Measurements from ENCODE around the gene MYBL2.

The MYBL2 gene

GRCh38 chr20:43670423-43670822, 3.5 kb downstream of the MYBL2 start:
- TF ChIP-seq ZNF596 (tag by site-specific recombination; IDR thresholded peaks at IDR 0.05) (no peak), ELK4 (IDR thresholded peaks at IDR 0.05; ENCODE audit: borderline replicate concordance, low read depth, low read length) (no peak), ZNF513 (tag by site-specific recombination; IDR thresholded peaks at IDR 0.05) (no peak), ZNF121 (tag by site-specific recombination; IDR thresholded peaks at IDR 0.05) (no peak), ZNF571 (tag by site-specific recombination; IDR thresholded peaks at IDR 0.05) (no peak), YY2 (tag by site-specific recombination; IDR thresholded peaks at IDR 0.05) (no peak), ZNF404 (tag by site-specific recombination; IDR thresholded peaks at IDR 0.05) (no peak), ZNF18 (tag by site-specific recombination; IDR thresholded peaks at IDR 0.05) (no peak), ZNF626 (tag by site-specific recombination; IDR thresholded peaks at IDR 0.05) (no peak), GLI2 (tag by site-specific recombination; IDR thresholded peaks at IDR 0.05; ENCODE audit: borderline replicate concordance, low read depth) (no peak), ZNF449 (tag by site-specific recombination; IDR thresholded peaks at IDR 0.05) (no peak), ZNF114 (tag by site-specific recombination; IDR thresholded peaks at IDR 0.05) (no peak)
- Histone ChIP-seq H3K4me1 (ENCODE audit: control insufficient read depth, insufficient read depth, low read length) (no peaks in the 10 kb centered on the region), H3K4me3 (ENCODE audit: low read depth, low read length) (no peak overlapping the region), H3K27ac (ENCODE audit: extremely low read depth, low read depth, low read length) (no peak overlapping the region), H3K36me3 (ENCODE audit: control insufficient read depth in 2 of 2, insufficient read depth in 1 of 2, low read length in 2 of 2) (peaks cover 27 to 55% of the 10 kb centered on the region in 2 experiments; a peak in 2 of 3 replicates), H3K9me3 (ENCODE audit: control insufficient read depth, insufficient read depth, low read depth, low read length) (no peaks in the 10 kb centered on the region)
- CTCF ChIA-PET, result interaction anchor here (0.8 kb wide), 1 partner anchor 10 kb away, joined by 3 read pairs; no protein-coding TSS in a partner anchor
- POLR2A ChIA-PET, result no interaction called here

- CTCF ChIA-PET, result no interaction called here
- Histone ChIP-seq H3K4me3 (ENCODE audit: low read depth, low read length) (no peak overlapping the region), H3K9me3 (ENCODE audit: control insufficient read depth, insufficient read depth, low read depth, low read length) (no peaks in the 10 kb centered on the region), H3K36me3 (ENCODE audit: control insufficient read depth in 2 of 2, insufficient read depth in 1 of 2, low read length in 2 of 2) (peaks cover 44 to 76% of the 10 kb centered on the region in 2 experiments; a peak in 2 of 3 replicates), H3K27ac (ENCODE audit: extremely low read depth, low read depth, low read length) (no peak overlapping the region), H3K4me1 (ENCODE audit: control insufficient read depth, insufficient read depth, low read length) (no peaks in the 10 kb centered on the region)
- no peak for TF ChIP-seq ZNF221 (tag by site-specific recombination; IDR thresholded peaks at IDR 0.05; ENCODE audit: borderline replicate concordance)
- TF ChIP-seq SCRT2 (tag by site-specific recombination; IDR thresholded peaks at IDR 0.05), result peak; percentile 92
- TF ChIP-seq SCRT1 (tag by site-specific recombination; IDR thresholded peaks at IDR 0.05; ENCODE audit: borderline replicate concordance), result peak; percentile 51
- POLR2A ChIA-PET, result no interaction called here
These were observed 9.5 kb downstream of the MYBL2 start for GRCh38 chr20:43676368-43676767.

- TF ChIP-seq ZNF157 (tag by site-specific recombination; IDR thresholded peaks at IDR 0.05) (no peak), YY2 (tag by site-specific recombination; IDR thresholded peaks at IDR 0.05) (no peak)
- H3K27ac ChIP-seq (ENCODE audit: extremely low read depth, low read depth, low read length), result no peak overlapping the region
- no peaks in the 10 kb centered on the region for H3K9me3 ChIP-seq (ENCODE audit: control insufficient read depth, insufficient read depth, low read depth, low read length)
- ChIA-PET CTCF (interaction anchor here (0.6 to 1.4 kb wide), 2 partner anchors 143 to 165 kb away, joined by 3 read pairs; no protein-coding TSS in a partner anchor), POLR2A (interaction anchor here (0.6 to 0.8 kb wide), 2 partner anchors 13 to 21 kb away, joined by 3 to 4 read pairs; no protein-coding TSS in a partner anchor)
- no peaks in the 10 kb centered on the region for H3K4me1 ChIP-seq (ENCODE audit: control insufficient read depth, insufficient read depth, low read length)
- H3K36me3 ChIP-seq (ENCODE audit: control insufficient read depth in 2 of 2, insufficient read depth in 1 of 2, low read length in 2 of 2), result peaks cover 30 to 67% of the 10 kb centered on the region in 2 experiments; a peak in 2 of 3 replicates
- no peak overlapping the region for H3K4me3 ChIP-seq (ENCODE audit: low read depth, low read length)
These were observed 14.1 kb downstream of the MYBL2 start for GRCh38 chr20:43680981-43681380.
